ENCODE data around the gene EFEMP2. TPM values are rescaled to one million over a fixed set of nuclear protein-coding genes. Genes with fewer than 3 reads are reported as not detected.

The EFEMP2 gene
- total RNA-seq, 1 donor from 2014 or later, result 131 TPM

GRCh38 chr11:65821107-65821506 lies 51.5 kb downstream of the EFEMP2 start:
- peaks cover 10% of the 10 kb centered on the region for H3K4me1 Mint-ChIP-seq (ENCODE audit: unreplicated experiment)
- no peak overlapping the region for H3K27ac Mint-ChIP-seq (ENCODE audit: unreplicated experiment)
- no peaks in the 10 kb centered on the region for H3K36me3 Mint-ChIP-seq (ENCODE audit: unreplicated experiment)
- TF ChIP-seq, protein P1, sequence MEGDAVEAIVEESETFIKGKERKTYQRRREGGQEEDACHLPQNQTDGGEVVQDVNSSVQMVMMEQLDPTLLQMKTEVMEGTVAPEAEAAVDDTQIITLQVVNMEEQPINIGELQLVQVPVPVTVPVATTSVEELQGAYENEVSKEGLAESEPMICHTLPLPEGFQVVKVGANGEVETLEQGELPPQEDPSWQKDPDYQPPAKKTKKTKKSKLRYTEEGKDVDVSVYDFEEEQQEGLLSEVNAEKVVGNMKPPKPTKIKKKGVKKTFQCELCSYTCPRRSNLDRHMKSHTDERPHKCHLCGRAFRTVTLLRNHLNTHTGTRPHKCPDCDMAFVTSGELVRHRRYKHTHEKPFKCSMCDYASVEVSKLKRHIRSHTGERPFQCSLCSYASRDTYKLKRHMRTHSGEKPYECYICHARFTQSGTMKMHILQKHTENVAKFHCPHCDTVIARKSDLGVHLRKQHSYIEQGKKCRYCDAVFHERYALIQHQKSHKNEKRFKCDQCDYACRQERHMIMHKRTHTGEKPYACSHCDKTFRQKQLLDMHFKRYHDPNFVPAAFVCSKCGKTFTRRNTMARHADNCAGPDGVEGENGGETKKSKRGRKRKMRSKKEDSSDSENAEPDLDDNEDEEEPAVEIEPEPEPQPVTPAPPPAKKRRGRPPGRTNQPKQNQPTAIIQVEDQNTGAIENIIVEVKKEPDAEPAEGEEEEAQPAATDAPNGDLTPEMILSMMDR (IDR thresholded peaks at IDR 0.05), result no peak
- DNase-seq (ENCODE audit: extremely low spot score, unreplicated experiment), result no peak
- no peak overlapping the region for H3K4me3 Mint-ChIP-seq (ENCODE audit: unreplicated experiment)
- H3K27me3 Mint-ChIP-seq (ENCODE audit: unreplicated experiment), result no peaks in the 10 kb centered on the region
- H3K9me3 Mint-ChIP-seq (ENCODE audit: unreplicated experiment), result no peaks in the 10 kb centered on the region

DNA sequence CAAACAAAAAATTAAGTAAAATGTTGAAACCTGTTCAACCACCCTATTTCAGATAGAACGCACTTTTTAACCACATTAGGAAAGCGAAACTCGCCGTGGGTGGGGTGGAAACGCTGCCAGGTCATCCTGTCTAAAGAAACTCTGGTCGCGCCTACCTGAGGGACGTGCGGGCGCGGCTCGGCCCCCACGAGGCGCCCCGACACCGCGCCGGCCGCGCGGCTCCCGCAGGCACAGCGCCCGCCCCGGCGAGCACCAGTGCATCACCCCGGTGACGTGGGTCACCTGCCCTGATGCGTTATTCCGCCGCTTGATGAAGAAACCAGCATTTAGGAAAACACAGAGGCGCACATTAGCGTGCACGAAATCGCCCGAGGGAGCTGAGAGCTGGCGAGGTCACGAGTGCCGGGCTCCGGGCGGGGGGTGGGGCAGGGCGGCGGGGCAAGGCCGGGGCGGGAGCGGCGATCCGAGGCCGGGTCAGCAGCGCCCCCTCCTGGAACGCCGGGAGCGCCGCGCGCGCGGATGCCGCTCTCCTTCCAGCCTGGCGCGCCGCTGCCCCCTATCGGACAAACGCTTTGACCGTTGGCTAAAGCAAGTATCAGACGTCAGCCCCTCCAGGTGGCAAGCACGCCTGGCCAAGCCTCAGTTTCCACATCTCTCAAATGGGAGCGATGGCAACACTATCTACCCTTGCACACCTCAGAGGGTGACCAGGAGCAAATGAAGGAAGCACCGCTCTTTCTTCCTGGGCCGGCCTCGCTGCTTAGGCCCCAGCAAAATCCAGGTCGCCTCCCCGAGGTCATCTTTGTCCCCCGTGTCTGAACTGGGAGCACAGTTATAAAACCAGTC lies 54.5 kb downstream of the EFEMP2 start:
- TF ChIP-seq, protein P1 (IDR thresholded peaks at IDR 0.05), result peak; percentile 100
- DNase-seq (ENCODE audit: extremely low spot score, unreplicated experiment), result peak; percentile 98
- Mint-ChIP-seq H3K4me1 (ENCODE audit: unreplicated experiment) (peaks cover 10% of the 10 kb centered on the region), H3K36me3 (ENCODE audit: unreplicated experiment) (peaks cover 1% of the 10 kb centered on the region), H3K27ac (ENCODE audit: unreplicated experiment) (peak overlapping the region; percentile 43), H3K4me3 (ENCODE audit: unreplicated experiment) (peak overlapping the region; percentile 75), H3K9me3 (ENCODE audit: unreplicated experiment) (no peaks in the 10 kb centered on the region), H3K27me3 (ENCODE audit: unreplicated experiment) (no peaks in the 10 kb centered on the region)

DNA sequence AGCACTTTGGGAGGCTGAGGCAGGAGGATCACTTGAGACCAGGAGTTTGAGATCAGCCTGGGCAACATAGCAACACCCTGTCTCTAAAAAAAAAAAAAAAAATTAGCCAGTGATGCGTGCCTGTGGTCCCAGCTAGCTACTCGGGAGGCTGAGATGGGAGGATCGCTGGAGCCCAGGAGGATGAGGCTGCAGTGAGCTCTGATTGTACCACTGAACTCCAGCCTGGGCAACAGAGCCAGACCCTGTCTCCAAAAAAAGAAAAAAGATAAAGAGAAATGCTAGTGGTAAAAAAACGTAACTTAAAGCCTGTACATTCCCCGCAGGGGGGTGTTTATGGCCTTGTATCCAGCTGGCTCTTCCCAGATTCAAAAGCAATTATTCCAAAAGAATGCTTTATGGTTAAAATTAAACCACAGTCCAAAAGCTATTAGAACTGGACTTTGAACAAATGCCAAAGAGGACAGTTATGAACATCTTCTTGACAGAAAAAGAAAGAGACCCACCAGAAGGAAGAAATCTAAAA lies 55.2 kb downstream of the EFEMP2 start:
- H3K4me1 Mint-ChIP-seq (ENCODE audit: unreplicated experiment), result peaks cover 10% of the 10 kb centered on the region
- no peaks in the 10 kb centered on the region for H3K27me3 Mint-ChIP-seq (ENCODE audit: unreplicated experiment)
- H3K36me3 Mint-ChIP-seq (ENCODE audit: unreplicated experiment), result peaks cover 1% of the 10 kb centered on the region
- no peak for DNase-seq (ENCODE audit: extremely low spot score, unreplicated experiment)
- peak overlapping the region; percentile 75 for H3K4me3 Mint-ChIP-seq (ENCODE audit: unreplicated experiment)
- peak overlapping the region; percentile 43 for H3K27ac Mint-ChIP-seq (ENCODE audit: unreplicated experiment)
- no peaks in the 10 kb centered on the region for H3K9me3 Mint-ChIP-seq (ENCODE audit: unreplicated experiment)
- TF ChIP-seq, protein P1 (IDR thresholded peaks at IDR 0.05), result no peak

- peaks cover 1% of the 10 kb centered on the region for H3K36me3 Mint-ChIP-seq (ENCODE audit: unreplicated experiment)
These were observed 55.9 kb downstream of the EFEMP2 start for GRCh38 chr11:65816696-65817095.

More at GRCh38 chr11:65816696-65817095, 55.9 kb downstream of the EFEMP2 start:
- no peaks in the 10 kb centered on the region for H3K27me3 Mint-ChIP-seq (ENCODE audit: unreplicated experiment)
- no peak overlapping the region for H3K27ac Mint-ChIP-seq (ENCODE audit: unreplicated experiment)
- no peaks in the 10 kb centered on the region for H3K9me3 Mint-ChIP-seq (ENCODE audit: unreplicated experiment)
- no peak for DNase-seq (ENCODE audit: extremely low spot score, unreplicated experiment)
- H3K4me3 Mint-ChIP-seq (ENCODE audit: unreplicated experiment), result peak overlapping the region; percentile 75
- TF ChIP-seq, protein P1 (IDR thresholded peaks at IDR 0.05), result no peak
- H3K4me1 Mint-ChIP-seq (ENCODE audit: unreplicated experiment), result peaks cover 10% of the 10 kb centered on the region

Other genes starting within 250 kb of the EFEMP2 start
- gene SIPA1, start 234.7 kb downstream of the EFEMP2 start, total RNA-seq, result 31.2 and 34.7 TPM in 2 replicates
- 77.4 and 79.7 TPM in 2 replicates for gene RELA, start 209.9 kb downstream of the EFEMP2 start, total RNA-seq
- gene KAT5, start 160.5 kb downstream of the EFEMP2 start, total RNA-seq, result 60.4 and 66.5 TPM in 2 replicates
- gene RNASEH2C, start 152.0 kb downstream of the EFEMP2 start, total RNA-seq, result 54.2 and 55.6 TPM in 2 replicates
- gene AP5B1, start 91.8 kb downstream of the EFEMP2 start, total RNA-seq, result 19.0 and 21.0 TPM in 2 replicates
- gene OVOL1, start 85.7 kb downstream of the EFEMP2 start, total RNA-seq, result not detected in 2 replicates
- 4.0 and 4.1 TPM in 2 replicates for gene SNX32, start 38.8 kb downstream of the EFEMP2 start, total RNA-seq
- gene CFL1, start 14.6 kb downstream of the EFEMP2 start, total RNA-seq, result 939 and 946 TPM in 2 replicates
- gene MUS81, start 12.4 kb downstream of the EFEMP2 start, total RNA-seq, result 63.7 and 68.5 TPM in 2 replicates
- gene CTSW, start 7.0 kb upstream of the EFEMP2 start, total RNA-seq, result not detected in 2 replicates
- 92.4 and 92.8 TPM in 2 replicates for gene FIBP, start 15.7 kb upstream of the EFEMP2 start, total RNA-seq
- 35.2 and 39.0 TPM in 2 replicates for gene CCDC85B, start 17.9 kb upstream of the EFEMP2 start, total RNA-seq
- gene FOSL1, start 27.6 kb upstream of the EFEMP2 start, total RNA-seq, result 37.2 and 38.0 TPM in 2 replicates
- 81.2 and 83.5 TPM in 2 replicates for gene C11orf68, start 46.3 kb upstream of the EFEMP2 start, total RNA-seq
- 106 and 107 TPM in 2 replicates for gene DRAP1, start 46.6 kb upstream of the EFEMP2 start, total RNA-seq
- not detected in 2 replicates for gene TSGA10IP, start 72.7 kb upstream of the EFEMP2 start, total RNA-seq
- 45.5 and 55.9 TPM in 2 replicates for gene SART1, start 88.9 kb upstream of the EFEMP2 start, total RNA-seq
- 34.6 and 38.1 TPM in 2 replicates for gene EIF1AD, start 129.4 kb upstream of the EFEMP2 start, total RNA-seq
- gene BANF1, start 129.7 kb upstream of the EFEMP2 start, total RNA-seq, result 207 and 216 TPM in 2 replicates
- not detected in 2 replicates for gene CST6, start 139.2 kb upstream of the EFEMP2 start, total RNA-seq
- gene CATSPER1, start 153.7 kb upstream of the EFEMP2 start, total RNA-seq, result 0.54 and 1.1 TPM in 2 replicates
- gene GAL3ST3, start 176.4 kb upstream of the EFEMP2 start, total RNA-seq, result 0.71 and 0.94 TPM in 2 replicates
- gene SF3B2, start 179.6 kb upstream of the EFEMP2 start, total RNA-seq, result 193 and 198 TPM in 2 replicates
- 83.8 and 84.9 TPM in 2 replicates for gene PACS1, start 197.5 kb upstream of the EFEMP2 start, total RNA-seq

All from osteocyte (in vitro differentiated cells).